HG03571 (cell line): ENCODE measurements around the gene COL25A1.
A peak's percentile ranks its signal among the peaks of the same experiment; 100 is the strongest.
"Not testable (repeated sequence)": the region's sequence is repeated elsewhere in the genome, so short reads cannot be mapped to it uniquely, and the experiment has no call there.

ENCODE experiments used
- ATAC-seq: cut with Tn5 transposase; IDR thresholded peaks from one replicate; pipeline ENCODE4 v1.9.1; 2021; ENCODE audit not compliant: unreplicated experiment

Gene COL25A1

DNA sequence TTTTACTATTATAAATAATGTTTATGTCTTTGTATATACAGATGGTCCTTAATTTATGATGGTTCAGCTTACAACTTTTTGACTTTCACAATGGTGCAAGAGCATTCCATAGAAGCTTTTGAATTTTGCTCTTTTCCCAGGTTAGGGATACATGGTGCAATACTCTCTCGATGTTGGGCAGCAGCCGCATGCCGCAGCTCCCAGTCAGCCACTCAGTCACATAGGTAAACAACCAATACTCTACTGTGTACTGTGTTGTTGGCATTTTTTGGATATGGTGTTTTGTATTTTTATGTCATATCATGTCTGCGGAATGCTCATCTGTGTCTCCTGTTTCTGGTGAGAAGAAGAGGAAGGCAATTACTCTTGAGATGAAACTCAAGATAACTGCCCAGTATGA, 281.6 kb downstream of the COL25A1 start:
- ATAC-seq: no peak

GRCh38 chr4:109016200-109016599, 286.3 kb downstream of the COL25A1 start:
- ATAC-seq: no peak

- no peak for ATAC-seq
Observed at GRCh38 chr4:109015413-109015810, 287.0 kb downstream of the COL25A1 start.

DNA sequence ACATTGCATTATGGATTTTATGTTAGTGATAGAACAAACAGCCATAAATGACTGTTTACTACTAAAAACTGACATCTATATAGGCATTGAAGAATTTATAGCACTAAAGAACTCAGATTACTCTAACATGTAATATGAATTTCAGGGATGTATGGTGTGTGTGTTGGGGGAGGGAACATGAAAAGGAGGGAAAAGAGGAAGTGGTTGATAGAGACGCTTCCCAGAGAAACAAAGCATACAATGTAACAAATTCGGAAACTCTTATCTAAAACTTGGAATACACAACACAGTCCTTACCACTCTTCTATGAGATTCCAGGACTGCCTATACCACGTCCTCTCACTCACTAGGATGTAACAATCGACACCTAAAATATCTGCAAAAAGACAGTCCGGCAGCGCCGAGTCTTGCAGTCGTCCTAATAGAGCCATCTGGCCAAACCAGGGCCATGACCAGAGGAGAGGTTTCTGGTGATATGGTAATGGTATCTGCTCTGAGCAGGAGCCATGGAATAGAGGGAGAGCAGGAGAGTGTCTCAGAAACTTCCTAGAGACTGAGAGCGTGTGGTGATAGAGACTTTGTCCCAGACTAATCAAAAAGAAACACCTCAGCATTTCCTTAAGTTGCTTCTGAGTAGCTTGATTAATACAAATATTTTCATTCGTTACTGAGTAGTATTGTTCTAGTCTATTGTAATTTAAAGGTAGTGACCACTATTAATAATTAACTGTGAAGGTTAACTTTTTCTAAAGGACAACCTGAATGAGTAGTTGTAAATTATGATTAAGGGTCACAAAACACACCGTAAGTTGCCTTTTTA, 287.7 kb downstream of the COL25A1 start:
- no peak for ATAC-seq

DNA sequence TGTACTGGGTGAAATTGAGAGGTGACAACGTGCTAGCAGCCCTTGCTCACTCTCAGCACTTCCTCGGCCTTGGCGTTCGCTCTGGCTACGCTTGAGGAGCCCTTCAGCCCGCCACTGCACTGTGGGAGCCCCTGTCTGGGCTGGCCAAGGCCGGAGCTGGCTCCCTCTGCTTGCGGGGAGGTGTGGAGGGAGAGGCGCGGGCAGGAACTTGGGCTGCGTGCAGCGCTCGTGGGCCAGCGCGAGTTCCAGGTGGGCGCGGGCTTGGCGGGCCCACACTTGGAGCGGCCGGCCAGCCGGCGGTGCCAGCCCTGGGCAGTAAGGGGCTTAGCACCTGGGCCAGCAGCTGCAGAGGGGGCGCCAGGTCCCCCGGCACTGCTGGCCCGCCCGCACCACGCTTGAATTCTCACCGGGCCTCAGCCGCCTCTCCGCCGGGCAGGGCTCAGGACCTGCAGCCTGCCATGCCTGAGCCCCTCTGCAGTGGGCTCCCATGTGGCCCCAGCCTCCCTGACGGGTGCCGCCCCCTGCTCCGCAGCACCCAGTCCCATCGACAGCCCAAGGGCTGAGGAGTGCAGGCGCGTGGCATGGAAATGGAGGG, 290.1 kb downstream of the COL25A1 start:
- ATAC-seq: no peak

- ATAC-seq: no peak
Observed at GRCh38 chr4:109011241-109012026, 291.0 kb downstream of the COL25A1 start.

DNA sequence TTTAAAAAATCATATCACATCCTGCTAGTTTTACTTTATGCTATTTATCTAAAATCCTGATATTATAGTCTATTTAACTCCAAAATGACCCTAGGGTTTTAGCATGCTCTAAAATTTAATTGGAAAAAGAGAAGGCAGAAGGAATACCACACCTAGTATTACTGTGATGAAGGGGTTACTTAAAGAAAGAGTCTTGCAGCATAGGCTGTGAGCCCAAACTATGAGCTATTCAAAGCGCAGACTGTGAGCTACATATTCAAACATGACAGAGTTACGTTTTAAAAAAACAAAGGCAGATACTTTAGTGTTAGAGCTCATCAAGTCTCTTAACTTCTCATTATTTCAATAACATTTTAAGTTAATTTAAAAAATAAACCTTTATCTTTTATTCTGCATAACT, 291.9 kb downstream of the COL25A1 start:
- ATAC-seq: no peak

- no peak for ATAC-seq
Observed at GRCh38 chr4:109009909-109010308, 292.5 kb downstream of the COL25A1 start.

DNA sequence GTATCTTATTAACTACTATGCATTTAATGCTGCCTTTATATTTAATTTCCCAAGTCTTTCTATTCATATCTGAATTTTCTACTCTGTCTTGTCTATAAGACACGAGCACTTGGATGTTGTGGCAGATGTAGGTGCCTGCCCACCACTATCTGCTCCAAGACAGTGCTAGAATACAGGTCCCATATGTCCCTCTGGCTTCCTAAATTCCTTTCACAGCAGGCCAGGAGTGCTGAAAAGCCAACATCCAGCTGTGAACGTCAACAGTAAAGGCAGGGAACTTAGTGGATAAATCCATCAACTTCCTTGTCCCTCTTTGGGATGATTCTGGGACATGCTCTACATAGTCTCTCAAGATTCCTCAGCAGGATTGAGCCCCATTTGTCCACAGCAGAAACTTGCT, 294.5 kb downstream of the COL25A1 start:
- ATAC-seq: no peak

DNA sequence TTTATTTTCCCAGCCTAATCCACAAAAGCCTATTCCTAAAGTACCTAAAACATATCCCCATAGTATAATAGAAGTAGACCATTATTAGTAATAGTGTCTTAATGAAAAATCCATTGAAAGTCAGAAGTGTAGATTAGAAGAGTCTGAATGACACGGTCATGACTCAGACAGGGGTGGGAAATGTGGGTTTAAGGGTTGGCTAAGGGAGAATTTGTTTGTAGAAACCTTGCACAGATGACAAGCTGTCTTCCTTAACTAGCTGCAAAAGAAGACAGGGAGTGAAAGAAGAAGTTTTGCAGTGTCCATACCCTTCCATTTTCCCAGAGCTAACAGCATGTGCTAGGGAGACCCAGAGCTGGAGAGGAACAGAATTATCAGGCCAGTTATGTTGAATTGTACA, 296.9 kb downstream of the COL25A1 start:
- ATAC-seq: no peak

DNA sequence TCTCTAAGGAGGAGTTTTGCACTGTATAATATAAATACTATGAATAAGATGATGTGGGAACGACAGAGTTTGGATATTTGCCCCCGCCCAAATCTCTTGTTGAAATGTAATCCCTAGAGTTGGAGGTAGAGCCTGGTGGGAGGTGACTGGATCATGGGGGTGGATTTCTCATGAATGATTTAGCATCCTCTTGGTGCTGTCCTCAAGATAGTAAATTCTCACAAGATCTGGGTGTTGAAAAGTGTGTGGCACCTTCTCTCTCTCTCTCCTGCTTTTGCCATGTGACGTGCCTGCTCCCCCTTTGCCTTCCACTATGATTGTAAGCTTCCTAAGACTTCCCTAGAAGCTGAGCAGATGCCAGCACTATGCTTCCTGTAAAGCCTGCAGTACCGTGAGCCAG, 298.0 kb downstream of the COL25A1 start:
- no peak for ATAC-seq

DNA sequence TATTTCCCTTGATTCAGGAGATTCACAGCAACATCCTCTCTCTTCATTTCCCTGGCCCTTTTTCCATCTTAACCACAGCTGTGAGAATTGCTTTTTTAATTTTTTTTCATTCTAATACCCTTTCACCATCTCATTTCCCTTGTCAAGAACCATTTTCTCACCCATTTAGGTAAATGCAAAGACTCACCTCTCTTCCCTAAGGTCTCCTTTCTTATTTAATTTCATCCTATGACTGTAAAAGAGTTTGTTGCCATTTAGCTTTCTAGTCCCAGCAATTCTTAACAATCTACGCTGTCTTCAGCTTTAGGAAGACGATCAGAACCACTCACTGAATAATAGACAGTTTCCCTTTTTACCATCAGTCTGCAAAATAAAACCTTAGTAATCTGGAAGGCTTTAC, 298.5 kb downstream of the COL25A1 start:
- ATAC-seq: no peak

- ATAC-seq: no peak
Observed at GRCh38 chr4:108991551-108992328, 310.7 kb downstream of the COL25A1 start.

GRCh38 chr4:108988464-108989195, 313.8 kb downstream of the COL25A1 start:
- peak; percentile 75 for ATAC-seq

GRCh38 chr4:108984495-108984894, 318.0 kb downstream of the COL25A1 start:
- not testable (repeated sequence) for ATAC-seq

DNA sequence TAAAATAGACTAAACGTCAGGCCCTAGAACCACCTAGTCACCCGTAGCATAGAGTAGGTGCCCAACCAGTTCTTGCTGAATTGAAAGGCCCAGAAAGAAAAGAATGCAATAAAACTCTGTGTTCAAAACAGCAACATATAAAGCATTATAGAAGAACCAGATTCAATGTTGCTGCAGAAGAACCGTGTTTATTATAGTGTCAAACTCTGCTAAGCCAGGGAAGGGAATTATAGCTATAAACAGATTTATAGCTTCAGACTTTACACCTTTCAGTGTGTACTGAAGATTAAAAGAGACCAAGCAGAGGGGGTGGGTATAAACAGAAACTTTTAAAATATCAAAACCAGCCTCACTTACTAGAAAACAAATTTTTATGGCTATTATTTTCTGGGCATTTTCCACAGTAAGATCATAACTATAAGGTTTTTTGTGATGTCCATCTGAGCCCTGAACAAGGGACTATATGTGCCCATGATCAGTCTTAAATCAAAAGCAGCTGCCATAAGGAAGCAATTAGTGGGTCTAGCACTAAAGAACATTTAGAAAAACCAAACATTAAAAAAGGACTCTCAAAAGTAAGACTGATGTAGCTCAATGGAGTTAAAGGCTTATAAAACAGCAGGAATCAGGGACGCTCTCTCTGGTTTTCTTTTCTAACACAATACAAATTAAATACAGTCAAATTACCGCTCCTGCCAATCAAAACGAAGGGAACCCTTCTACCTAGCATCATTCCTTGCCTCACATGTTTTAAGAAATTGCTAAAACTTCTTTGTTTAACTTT, 319.9 kb downstream of the COL25A1 start:
- ATAC-seq: no peak

DNA sequence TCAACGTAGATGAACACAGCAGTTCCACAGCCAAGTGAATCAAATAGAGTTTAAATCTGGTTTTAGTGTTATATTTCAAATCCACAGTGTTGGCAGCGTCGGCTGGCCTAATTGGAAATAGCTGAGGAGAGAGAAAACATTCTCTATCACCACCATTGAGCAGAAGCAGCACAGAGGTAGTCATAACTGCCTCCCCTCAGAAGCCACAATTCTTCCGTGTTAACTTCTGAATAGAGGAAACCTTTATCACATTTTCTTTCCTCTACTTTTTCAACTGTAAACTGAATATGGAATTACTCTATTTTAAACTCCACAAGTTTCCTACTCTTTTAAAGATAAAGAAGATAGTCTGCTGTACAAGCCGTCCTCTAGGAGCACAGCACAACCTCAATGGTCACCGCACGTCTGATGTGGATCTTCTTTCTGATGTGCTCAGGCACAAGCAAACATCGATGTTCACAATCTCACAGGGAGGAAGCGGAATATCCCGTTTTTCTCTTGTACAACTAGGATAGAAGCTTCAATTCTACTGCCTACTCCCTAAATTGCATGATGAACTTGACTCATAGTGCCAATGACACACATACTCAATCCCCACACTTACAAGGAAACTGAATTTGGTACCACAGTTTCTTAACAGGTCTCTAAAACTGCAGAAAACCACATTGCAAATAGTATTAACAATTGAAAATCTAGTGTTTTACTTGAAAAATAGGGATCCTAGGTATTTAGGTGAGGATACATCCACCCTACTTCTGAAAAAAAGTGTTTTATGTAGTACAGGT, 321.8 kb downstream of the COL25A1 start:
- no peak for ATAC-seq

DNA sequence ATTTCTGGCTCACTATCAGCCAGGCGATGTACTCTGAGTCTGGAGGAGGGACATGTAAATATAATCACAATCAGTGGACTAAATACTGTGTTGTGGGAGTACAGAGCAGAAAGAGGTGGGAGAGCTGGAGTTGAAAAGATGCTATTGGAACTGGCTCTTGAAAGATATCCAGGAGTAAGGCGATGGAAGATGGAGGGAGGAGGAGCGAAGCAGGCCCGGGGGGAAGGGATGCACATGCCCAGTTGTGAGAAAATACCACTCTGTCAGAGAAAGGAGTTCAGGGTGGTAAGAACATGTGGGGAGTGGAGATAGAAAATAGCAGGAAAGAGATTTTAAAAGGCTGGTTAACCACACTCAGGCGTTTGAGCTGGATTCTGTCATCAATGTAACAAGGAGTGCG, 322.7 kb downstream of the COL25A1 start:
- no peak for ATAC-seq

DNA sequence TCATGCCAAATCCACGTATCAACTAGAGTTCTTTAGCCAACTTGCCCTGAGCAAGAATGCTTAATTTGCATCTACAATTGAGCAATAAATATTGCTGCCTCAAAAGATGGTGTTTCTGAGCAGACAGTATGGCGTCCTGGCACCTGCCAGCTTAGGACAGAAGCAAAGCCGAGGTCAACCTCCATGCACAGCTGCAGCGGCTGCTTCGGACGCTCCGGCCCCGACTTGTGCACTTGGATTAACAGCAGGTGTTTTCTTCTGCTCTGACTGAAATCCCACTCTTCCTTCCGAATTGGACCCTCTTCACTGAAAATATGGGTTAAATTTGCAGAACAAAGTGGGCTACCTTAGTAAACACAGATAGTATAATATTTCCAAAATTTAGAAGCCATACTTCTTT, 324.4 kb downstream of the COL25A1 start:
- no peak for ATAC-seq
